Keratinocyte (primary cell): Measurements from ENCODE around the gene ZNF488. TPM values are rescaled to one million over a fixed set of nuclear protein-coding genes. Genes with fewer than 3 reads are reported as not detected.

ENCODE experiments used
- DNase-seq: peaks from one replicate; pipeline ENCODE4 v3.0.0-alpha.2; 2011; ENCODE audit warnings: low read depth, missing footprints, low spot score
- FAIRE-seq: peaks from 2 replicates; lab custom pipeline; 2011; peaks lifted over from hg19 to GRCh38; lab: Jason Lieb, UNC
- H2AFZ ChIP-seq: 2 replicates; pipeline ENCODE4 v1.6.0; 2012; ENCODE audit warnings: low read length, control low read depth, inconsistent platforms; ENCODE audit not compliant: control insufficient read depth
- H3K27ac ChIP-seq: 2 replicates; pipeline ENCODE4 v1.5.1; 2011; ENCODE audit warnings: low read length; ENCODE audit not compliant: control insufficient read depth, insufficient read depth
- H3K27me3 ChIP-seq: 3 replicates; pipeline ENCODE4 v1.6.0; 2011; ENCODE audit warnings: low read length; ENCODE audit not compliant: control insufficient read depth, insufficient read depth; ENCODE audit errors: extremely low read depth
- H3K36me3 ChIP-seq, 2 experiments: 2 replicates in 1 of 2; 3 replicates in 1 of 2; pipeline ENCODE4 v1.5.1; 2011; ENCODE audit warnings: low read length in 2 of 2, mild to moderate bottlenecking in 1 of 2; ENCODE audit not compliant: control insufficient read depth in 2 of 2, insufficient read depth in 2 of 2; ENCODE audit errors: extremely low read depth in 1 of 2
- H3K4me1 ChIP-seq: 3 replicates; pipeline ENCODE4 v1.5.1; 2011; ENCODE audit warnings: low read length; ENCODE audit not compliant: control insufficient read depth, insufficient read depth; ENCODE audit errors: extremely low read depth
- H3K4me2 ChIP-seq: 3 replicates; pipeline ENCODE4 v1.6.0; 2011; ENCODE audit warnings: low read depth, low read length; ENCODE audit not compliant: control insufficient read depth, insufficient read depth; ENCODE audit errors: extremely low read depth
- H3K4me3 ChIP-seq, 3 experiments: fragments of 200-600 bp in 1 of 3; sonication (generic) in 1 of 3; 2 replicates in 2 of 3; 3 replicates in 1 of 3; pipeline ENCODE4 v1.5.1; 2011 to 2016; ENCODE audit warnings: low read length in 3 of 3, mild to moderate bottlenecking in 3 of 3, control low read depth in 2 of 3, inconsistent platforms in 1 of 3, low read depth in 1 of 3, mixed read lengths in 1 of 3, mixed run types in 1 of 3, moderate library complexity in 1 of 3; ENCODE audit not compliant: control insufficient read depth in 2 of 3, insufficient read depth in 2 of 3; ENCODE audit errors: extremely low read depth in 1 of 3
- H3K79me2 ChIP-seq: 2 replicates; pipeline ENCODE4 v1.6.0; 2012; ENCODE audit warnings: low read length; ENCODE audit not compliant: control insufficient read depth, insufficient read depth
- H3K9ac ChIP-seq: 3 replicates; pipeline ENCODE4 v1.6.0; 2011; ENCODE audit warnings: low read length; ENCODE audit not compliant: control insufficient read depth, insufficient read depth; ENCODE audit errors: extremely low read depth
- H3K9me1 ChIP-seq: 3 replicates; pipeline ENCODE4 v1.6.0; 2011; ENCODE audit warnings: low read length; ENCODE audit not compliant: control insufficient read depth, insufficient read depth; ENCODE audit errors: extremely low read depth
- H3K9me3 ChIP-seq: 2 replicates; pipeline ENCODE4 v1.5.1; 2012; ENCODE audit warnings: low read depth, low read length; ENCODE audit not compliant: control insufficient read depth
- H4K20me1 ChIP-seq: 3 replicates; pipeline ENCODE4 v1.6.0; 2011; ENCODE audit warnings: low read length; ENCODE audit not compliant: control insufficient read depth, insufficient read depth; ENCODE audit errors: extremely low read depth
- CTCF ChIP-seq, 3 experiments: IDR thresholded peaks in 1 of 3; conservative IDR thresholded peaks in 1 of 3; optimal IDR thresholded peaks in 1 of 3; 2 replicates in 2 of 3; 3 replicates in 1 of 3; pipeline versions ENCODE3 to v1.5.1; 2011; ENCODE audit warnings: low read length in 3 of 3, mild to moderate bottlenecking in 3 of 3, moderate library complexity in 2 of 3, control low read depth in 1 of 3, inconsistent platforms in 1 of 3; ENCODE audit not compliant: insufficient read depth in 2 of 3; ENCODE audit errors: extremely low read depth in 1 of 3
- EZH2 ChIP-seq: IDR thresholded peaks from one replicate; pipeline ENCODE4 v1.6.1; 2012; ENCODE audit warnings: inconsistent platforms, mild to moderate bottlenecking, low read length, moderate library complexity
- dilution Hi-C: fragments of 300-500 bp; cut with MboI; formaldehyde crosslinking; loops from one replicate; pipeline ENCODE4 v1.7.0; 2020; ENCODE audit warnings: low sequenced_read_pairs; ENCODE audit not compliant: extremely low pct_ligation_motif_present
- polyA plus RNA-seq, 5 experiments: library from polyadenylated mRNA; depleted of rRNA in 3 of 5; stranded (reverse) in 3 of 5; stranded (forward) in 1 of 5; unstranded in 1 of 5; fragments of >200 nt; gene quantifications; 1 replicate in 1 of 5; 2 replicates in 3 of 5; 3 replicates in 1 of 5; pipeline versions ENCODE4 v1.2.1 to v1.2.3, GENCODE V29; 2011 to 2012; ENCODE audit warnings: missing spikeins in 2 of 5, low read depth in 1 of 5, low replicate concordance in 1 of 5

The ZNF488 gene
- polyA plus RNA-seq, 1 donor (not counting 4 experiments of a cell fraction or from before 2014, with no cell fraction given): 1.2 TPM

GRCh38 chr10:47361293-47361692 is 22.8 kb downstream of the ZNF488 start:
- no peak overlapping the region for H3K9ac ChIP-seq
- no peak overlapping the region for H3K4me2 ChIP-seq
- TF ChIP-seq CTCF (optimal IDR thresholded peaks at IDR 0.05 in 1 of 3, IDR thresholded peaks at IDR 0.05 in 1 of 3, conservative IDR thresholded peaks at IDR 0.05 in 1 of 3; ENCODE audit: extremely low read depth in 1 of 3, insufficient read depth in 2 of 3, low read length in 3 of 3): peak; percentile 89 to 94 (median 91)
- no peak for TF ChIP-seq EZH2
- H3K36me3 ChIP-seq: no peaks in the 10 kb centered on the region
- no peak overlapping the region for H3K4me3 ChIP-seq
- peaks cover 13% of the 10 kb centered on the region for H3K4me1 ChIP-seq
- FAIRE-seq (no peak), DNase-seq (no peak)
- H4K20me1 ChIP-seq: no peaks in the 10 kb centered on the region
- H3K79me2 ChIP-seq: no peaks in the 10 kb centered on the region
- H3K27me3 ChIP-seq: no peaks in the 10 kb centered on the region
- no peak overlapping the region for H2AFZ ChIP-seq
- no peaks in the 10 kb centered on the region for H3K9me1 ChIP-seq
- H3K27ac ChIP-seq: no peak overlapping the region
- dilution Hi-C loops: no loop called here
- H3K9me3 ChIP-seq: no peaks in the 10 kb centered on the region

DNA sequence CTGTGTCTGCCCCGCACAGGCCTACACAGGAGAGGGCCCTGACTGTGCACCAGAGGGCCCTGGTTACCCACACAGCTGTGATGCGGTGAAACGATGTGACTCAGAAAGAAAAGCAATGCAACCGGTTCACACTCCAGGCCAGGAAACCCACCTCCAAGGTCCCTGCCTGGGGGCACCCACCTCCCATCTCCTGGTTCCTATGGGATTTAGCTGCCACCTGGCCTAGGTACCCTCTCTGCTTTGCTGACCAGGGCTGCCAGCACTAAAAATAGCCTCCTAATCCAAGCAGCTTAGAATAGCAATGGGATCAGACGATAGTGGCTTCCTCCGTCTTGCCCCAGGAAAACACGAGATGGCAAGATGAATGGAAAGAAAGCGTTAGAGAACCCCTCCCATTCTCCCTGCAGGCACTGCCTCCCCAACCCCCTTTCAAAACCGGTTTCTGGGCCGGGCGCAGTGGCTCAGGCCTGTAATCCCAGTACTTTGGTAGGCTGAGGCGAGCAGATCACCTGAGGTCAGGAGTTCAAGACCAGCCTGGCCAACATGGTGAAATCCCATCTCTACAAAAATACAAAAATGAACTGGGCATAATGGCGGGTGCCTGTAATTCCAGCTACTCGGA is 23.6 kb downstream of the ZNF488 start:
- DNase-seq: no peak
- H3K9ac ChIP-seq: no peak overlapping the region
- no peak overlapping the region for H3K27ac ChIP-seq
- dilution Hi-C loops: no loop called here
- FAIRE-seq: no peak
- TF ChIP-seq EZH2: no peak
- peak in 2 of 3 experiments; percentile 45 to 67 for TF ChIP-seq CTCF (optimal IDR thresholded peaks at IDR 0.05 in 1 of 3, IDR thresholded peaks at IDR 0.05 in 1 of 3, conservative IDR thresholded peaks at IDR 0.05 in 1 of 3; ENCODE audit: extremely low read depth in 1 of 3, insufficient read depth in 2 of 3, low read length in 3 of 3)
- no peaks in the 10 kb centered on the region for H3K9me1 ChIP-seq
- no peaks in the 10 kb centered on the region for H3K36me3 ChIP-seq
- H3K27me3 ChIP-seq: no peaks in the 10 kb centered on the region
- H3K79me2 ChIP-seq: no peaks in the 10 kb centered on the region
- no peak overlapping the region for H3K4me2 ChIP-seq
- no peaks in the 10 kb centered on the region for H3K9me3 ChIP-seq
- H4K20me1 ChIP-seq: no peaks in the 10 kb centered on the region
- peaks cover 13% of the 10 kb centered on the region for H3K4me1 ChIP-seq
- H3K4me3 ChIP-seq: no peak overlapping the region
- H2AFZ ChIP-seq: peak overlapping the region; percentile 23
